Fibroblast of skin of right biceps (primary cell): ENCODE results near the gene MEN1.
A peak's percentile ranks its signal among the peaks of the same experiment; 100 is the strongest.
"Not testable (repeated sequence)": the region's sequence is repeated elsewhere in the genome, so short reads cannot be mapped to it uniquely, and the experiment has no call there.

ENCODE experiments used
- DNase-seq: peaks from one replicate; pipeline ENCODE4 v3.0.0-alpha.2; 2013

MEN1 gene

GRCh38 chr11:64810271-64810890, at the start of gene MEN1:
Gene MEN1, minus strand, starts transcription at chr11:64810551. Its CDS starts 442 bp downstream, at chr11:64810109.
- peak; percentile 96 for DNase-seq

DNA sequence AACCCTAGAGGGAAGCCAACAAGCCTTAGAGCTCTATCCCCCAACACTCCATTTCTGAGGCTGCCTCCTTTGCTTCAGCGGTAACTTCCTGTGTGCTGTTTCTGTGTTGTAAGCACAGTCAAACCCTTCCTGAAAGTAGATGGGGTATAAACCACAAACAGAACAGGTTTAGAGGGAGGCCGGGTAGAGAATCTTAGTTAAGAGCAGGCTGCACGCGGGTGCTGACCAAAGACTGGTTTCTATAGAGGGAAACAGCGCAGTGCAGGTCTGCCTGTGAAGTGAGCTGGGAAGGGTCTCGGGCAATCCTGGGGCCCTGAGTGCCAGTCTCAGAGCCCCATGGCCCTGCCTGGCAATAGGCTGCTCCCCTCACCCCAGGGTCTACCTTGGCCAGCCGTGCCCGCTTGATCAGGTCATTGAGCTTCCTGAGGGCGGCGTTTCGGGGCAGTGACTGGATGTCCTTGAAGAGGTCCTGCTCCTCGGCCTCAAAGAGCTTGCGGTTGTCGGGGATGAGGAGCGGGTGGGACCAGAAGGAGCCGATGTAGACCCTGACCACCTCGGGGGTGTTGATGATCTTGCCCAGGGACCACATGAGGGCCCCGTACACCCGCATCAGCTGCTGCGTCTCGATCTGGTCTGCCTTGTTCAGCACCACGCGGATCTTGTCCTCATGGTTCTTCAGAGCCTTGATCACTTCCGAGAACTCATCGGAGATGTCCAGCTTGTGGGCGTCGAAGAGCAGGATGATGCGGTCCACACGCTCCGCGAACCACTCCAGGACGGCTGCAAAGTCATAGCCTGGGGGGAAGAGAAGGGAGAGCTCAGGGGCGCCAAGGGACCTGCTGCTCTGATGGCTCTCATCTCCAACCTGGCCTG, 49.4 kb upstream of the MEN1 start:
- no peak for DNase-seq

GRCh38 chr11:64858467-64859263, 48.3 kb upstream of the MEN1 start:
- DNase-seq: no peak

DNA sequence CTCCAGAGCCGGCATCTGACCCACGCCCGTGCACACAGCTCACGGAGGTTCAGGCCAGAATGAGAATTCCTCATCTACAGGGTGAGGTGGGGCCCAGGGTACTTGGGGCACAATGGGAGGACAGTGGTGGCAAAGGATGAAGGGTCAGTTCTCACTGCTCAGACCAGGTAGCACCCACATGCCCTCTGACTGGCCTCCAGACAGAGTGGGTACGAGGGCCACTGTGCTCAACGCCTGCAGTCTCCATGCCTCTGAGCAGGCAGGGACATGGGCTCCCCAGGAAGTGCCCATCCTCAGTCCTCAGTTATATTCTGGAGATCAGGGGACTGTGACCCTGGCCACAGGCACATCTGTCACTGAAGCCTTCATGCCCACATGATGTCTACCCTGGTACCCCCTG, 47.1 kb upstream of the MEN1 start:
- DNase-seq: no peak

- DNase-seq: peak; percentile 85
Observed at GRCh38 chr11:64856382-64857227, 46.3 kb upstream of the MEN1 start.

DNA sequence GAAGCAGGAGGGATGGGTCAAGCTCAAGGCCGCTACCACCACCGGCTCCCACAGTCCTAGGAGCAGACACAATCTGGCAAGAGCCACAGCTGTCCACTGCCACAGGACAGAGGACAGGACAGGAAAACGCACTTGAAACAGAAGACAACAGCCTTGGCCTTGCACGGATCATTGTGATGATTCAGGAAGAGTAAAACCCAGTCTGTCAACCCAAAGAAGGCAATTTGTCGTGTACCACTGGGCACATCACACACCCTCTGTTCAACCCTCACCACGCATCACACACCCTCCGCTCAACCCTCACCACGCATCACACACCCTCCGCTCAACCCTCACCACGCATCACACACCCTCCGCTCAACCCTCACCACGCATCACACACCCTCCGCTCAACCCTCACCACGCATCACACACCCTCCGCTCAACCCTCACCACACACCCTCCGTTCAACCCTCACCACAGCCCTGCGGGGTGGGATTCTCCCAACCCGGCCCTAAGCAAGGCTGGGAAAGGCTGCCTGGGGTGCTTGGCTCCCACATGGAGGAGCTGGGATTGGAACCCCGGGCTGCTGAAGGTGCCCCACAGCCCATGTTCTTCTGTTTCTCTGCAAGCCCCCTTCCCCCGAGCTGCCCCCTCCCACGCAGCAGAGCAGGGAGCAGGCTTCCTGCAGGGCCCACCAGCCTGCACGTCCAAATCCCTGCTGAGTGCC, 45.4 kb upstream of the MEN1 start:
- no peak for DNase-seq

GRCh38 chr11:64854534-64855502, 44.5 kb upstream of the MEN1 start:
- peak; percentile 94 for DNase-seq

DNA sequence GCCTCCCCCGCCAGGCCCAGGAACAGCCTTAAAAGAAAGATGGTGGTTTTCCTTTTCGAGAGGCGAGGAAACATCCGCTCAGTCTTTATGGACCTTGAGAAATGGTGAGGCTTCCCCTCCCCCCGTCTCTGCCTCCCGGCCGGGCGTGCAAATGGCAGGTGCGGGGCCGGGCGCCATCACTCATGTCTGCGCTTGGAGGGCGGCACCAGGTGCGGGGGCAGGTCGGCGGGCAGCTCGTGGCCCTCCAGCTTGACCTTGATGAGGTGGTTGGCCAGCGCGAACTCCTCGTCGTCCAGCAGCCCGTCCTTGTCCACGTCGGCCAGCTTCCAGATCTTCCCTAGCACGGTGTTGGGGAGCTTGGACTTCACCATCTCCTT, 43.8 kb upstream of the MEN1 start:
- no peak for DNase-seq

- no peak for DNase-seq
Observed at GRCh38 chr11:64853709-64854108, 43.4 kb upstream of the MEN1 start.

DNA sequence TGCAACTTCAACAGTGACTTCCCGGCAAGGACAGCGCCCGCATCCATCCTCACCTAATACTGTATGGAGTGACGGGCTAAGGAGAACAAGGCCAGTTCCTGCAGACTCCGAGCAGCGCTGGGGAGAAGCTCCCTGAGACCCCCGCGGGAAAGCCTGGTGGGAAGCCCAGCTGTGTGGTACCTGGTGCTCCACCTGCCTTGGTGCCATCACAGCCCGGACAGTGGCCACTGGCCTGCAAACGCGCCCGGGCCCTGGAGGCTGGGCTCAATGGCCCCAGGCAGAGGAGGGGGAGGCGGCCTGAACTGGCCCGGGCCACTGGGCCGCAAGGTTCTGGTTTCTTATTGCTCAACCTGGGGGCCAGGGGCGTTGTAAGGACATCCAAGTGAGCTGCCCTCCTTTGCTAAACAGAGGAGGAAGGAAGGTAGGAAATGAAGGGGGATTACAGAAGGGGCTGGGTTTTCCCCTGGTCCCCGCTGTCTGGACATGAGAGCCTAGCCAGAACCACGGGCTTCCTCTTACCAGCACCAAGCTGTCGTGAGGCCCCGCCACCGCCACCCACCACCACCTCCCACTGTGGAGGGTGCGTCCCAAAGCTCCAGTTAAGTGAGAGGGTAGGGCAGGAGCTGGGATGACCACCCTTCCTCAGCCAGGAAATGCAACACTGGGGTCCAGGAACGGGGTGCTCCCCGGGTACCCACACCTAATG, 42.6 kb upstream of the MEN1 start:
- DNase-seq: no peak

- DNase-seq: no peak
Observed at GRCh38 chr11:64851831-64852351, 41.5 kb upstream of the MEN1 start.

- DNase-seq: no peak
Observed at GRCh38 chr11:64850979-64851567, 40.7 kb upstream of the MEN1 start.

- peak; percentile 22 for DNase-seq
Observed at GRCh38 chr11:64849598-64850356, 39.4 kb upstream of the MEN1 start.

DNA sequence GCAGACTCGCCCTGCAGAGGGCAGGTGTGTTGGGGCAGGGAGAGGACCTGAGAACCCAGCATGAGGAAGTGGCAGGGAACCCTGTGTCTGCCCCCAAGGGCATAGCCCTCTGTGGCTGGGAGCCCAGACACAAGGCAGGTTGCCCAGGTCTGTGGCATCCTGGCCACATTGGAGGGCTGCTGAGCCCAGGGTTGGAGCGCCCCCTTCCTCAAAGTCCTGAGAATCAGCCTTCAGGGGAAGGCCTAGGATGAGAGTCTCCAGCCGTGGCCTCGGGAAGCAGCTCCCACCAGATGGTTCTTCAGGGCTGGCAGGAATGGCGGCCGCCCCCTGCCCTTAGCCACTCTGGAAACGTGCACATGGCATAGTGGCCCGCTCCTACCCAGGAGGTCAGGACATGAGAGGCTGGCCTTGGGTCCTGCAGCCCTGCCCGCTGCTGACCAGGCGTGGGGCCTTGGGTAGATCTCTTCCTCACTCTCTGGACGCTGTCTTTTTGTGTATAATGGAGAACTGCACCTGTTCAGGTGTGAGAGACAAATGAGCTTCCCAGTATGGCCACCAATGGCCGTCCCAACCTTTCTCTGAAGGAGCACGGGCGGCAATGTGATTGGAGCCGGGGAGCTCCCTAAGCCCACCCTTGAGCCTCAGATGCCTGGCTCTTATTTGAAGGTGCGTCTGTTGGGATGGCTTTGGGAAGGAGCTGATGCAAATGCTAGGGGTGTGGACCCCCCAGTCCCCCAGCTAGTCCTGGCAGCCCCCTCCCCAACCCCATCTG, 38.7 kb upstream of the MEN1 start:
- no peak for DNase-seq

DNA sequence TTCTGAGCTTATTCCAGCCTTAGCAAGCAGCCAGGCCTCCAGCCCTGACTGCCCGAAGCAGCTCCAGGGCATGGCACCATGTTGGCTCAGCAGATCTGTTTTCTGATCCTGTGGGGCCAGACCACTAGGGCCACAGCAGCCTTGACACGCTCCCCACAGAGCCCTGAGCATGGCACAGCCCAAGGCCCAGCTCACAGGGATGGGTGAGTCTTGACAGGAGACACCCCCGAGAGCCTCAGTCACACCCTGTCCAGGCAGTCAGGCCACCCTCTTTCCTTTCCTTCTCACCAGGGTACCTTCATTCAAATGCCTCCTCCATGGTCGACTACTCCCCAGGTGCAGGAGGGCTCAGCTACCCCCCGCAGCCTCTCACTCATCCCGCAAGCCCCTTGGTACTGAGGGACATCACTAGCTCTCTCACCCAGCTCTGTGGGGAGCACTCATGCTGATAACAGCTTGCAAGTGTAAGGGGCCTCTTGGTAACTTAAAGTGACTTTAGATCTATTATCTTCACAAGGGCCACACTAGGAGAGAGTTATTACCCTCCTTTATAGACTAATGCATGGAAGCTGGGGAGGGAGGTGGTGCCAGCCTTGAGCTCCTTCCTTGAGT, 38.0 kb upstream of the MEN1 start:
- no peak for DNase-seq

DNA sequence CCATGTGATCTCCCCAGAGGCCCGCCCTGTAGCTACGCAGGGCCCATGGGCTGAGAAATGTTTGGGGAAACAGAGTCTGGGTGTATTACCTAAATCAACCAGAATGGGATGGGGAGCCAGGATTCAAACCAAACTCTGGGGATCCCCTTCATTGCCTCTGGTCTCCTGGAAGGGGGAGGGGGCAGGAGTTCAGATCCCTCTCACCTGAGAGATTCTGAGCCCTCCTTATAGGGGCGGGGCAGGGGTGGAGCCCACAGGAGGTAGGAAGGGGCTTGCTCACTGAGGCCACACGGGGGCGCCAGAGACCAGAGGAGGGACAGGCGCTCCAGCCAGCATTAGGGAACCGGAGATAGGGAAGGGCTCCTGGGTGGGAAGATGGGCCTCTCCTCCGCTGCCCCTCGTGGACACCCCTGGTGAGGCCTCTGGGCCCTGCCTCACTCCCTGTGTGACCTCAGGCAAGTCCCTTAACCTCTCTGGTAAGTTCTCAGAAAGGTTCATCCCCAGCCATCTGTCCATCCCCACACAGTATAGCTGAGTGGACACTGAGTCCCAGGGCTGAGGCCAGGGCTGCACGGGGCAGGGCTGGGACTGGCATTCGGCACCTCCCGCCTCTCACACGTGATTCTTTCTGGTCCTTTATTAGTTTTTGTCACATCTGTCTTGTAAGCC, 36.8 kb upstream of the MEN1 start:
- DNase-seq: peak; percentile 87

GRCh38 chr11:64845776-64846129, 35.4 kb upstream of the MEN1 start:
- not testable (repeated sequence) for DNase-seq
